ENCODE measurements around the gene LIPK.

- TF ChIP-seq POLR2A (IDR thresholded peaks at IDR 0.05) = no peak
- TF ChIP-seq CTCF (IDR thresholded peaks at IDR 0.05) = no peak
These were observed 48.1 kb upstream of the LIPK start for GRCh38 chr10:88657901-88658300.
